K562 (cell line): ENCODE results near the gene ARMC9. TPM values are rescaled to one million over a fixed set of nuclear protein-coding genes. Genes with fewer than 3 reads are reported as not detected.

Source experiments
- ATAC-seq: fragments of 200-7000 bp; cut with Tn5 transposase; 3 replicates; pipeline ENCODE4 v1.9.1; 2020; ENCODE audit warnings: moderate library complexity
- BruUV-seq: library from RNA; stranded (reverse); fragments of 400-500 nt; replicated peaks from 2 replicates; lab custom pipeline; 2021; lab: Mats Ljungman, UMichigan
- CTCF ChIA-PET: fragments of 300-600 bp; formaldehyde crosslinking; extraction: SDS; loops from one replicate; lab custom pipeline; 2021; ENCODE audit warnings: low intra/inter-chr PET ratio; lab: Yijun Ruan, JAX
- POLR2A ChIA-PET: fragments of 300-600, 350-650 bp; sonication (Branson Sonifier 250); formaldehyde crosslinking; extraction: SDS; loops from one replicate; lab custom pipeline; 2021; ENCODE audit warnings: antibody characterized with exemption, inconsistent platforms; lab: Yijun Ruan, JAX
- DNase-seq, 4 experiments: peaks; one replicate each; pipeline versions ENCODE4 v3.0.0 to v3.0.0-alpha.2; 2011 to 2018; ENCODE audit warnings: low spot score in 3 of 4, mixed read lengths in 3 of 4; ENCODE audit errors: extremely low read depth in 1 of 4
- FAIRE-seq: peaks from 2 replicates; lab custom pipeline; 2011; peaks lifted over from hg19 to GRCh38; lab: Jason Lieb, UNC
- H2AFZ ChIP-seq: 2 replicates; pipeline ENCODE4 v1.6.0; 2011; ENCODE audit warnings: low read depth, low read length, control low read depth, inconsistent platforms
- H3K27ac ChIP-seq: fragments of 200-600 bp; 3 replicates; pipeline ENCODE4 v1.8.0; 2011; ENCODE audit warnings: low read depth, mild to moderate bottlenecking, control low read depth, inconsistent platforms, low read length, moderate library complexity, mixed read lengths; ENCODE audit errors: extremely low read depth
- H3K27me3 ChIP-seq, 2 experiments: fragments of 300-600 bp in 1 of 2; 2 replicates in 1 of 2; 3 replicates in 1 of 2; pipeline versions ENCODE4 v1.6.0 to v1.8.0; 2011; ENCODE audit warnings: inconsistent platforms in 2 of 2, low read length in 2 of 2, mild to moderate bottlenecking in 1 of 2, mixed read lengths in 1 of 2, moderate library complexity in 1 of 2; ENCODE audit not compliant: control insufficient read depth in 2 of 2, insufficient read depth in 2 of 2
- H3K36me3 ChIP-seq: fragments of 300-600 bp; 3 replicates; pipeline ENCODE4 v1.8.0; 2011; ENCODE audit warnings: mild to moderate bottlenecking, low read length, inconsistent platforms; ENCODE audit not compliant: control insufficient read depth, insufficient read depth
- H3K4me1 ChIP-seq, 2 experiments: fragments of 200-600 bp in 1 of 2; replicated peaks in 1 of 2; 2 replicates in 1 of 2; 3 replicates in 1 of 2; pipeline versions ENCODE4 v1.5.1 to v1.8.0; 2011; ENCODE audit warnings: inconsistent platforms in 2 of 2, low read length in 2 of 2, mild to moderate bottlenecking in 1 of 2, mixed read lengths in 1 of 2, moderate library complexity in 1 of 2; ENCODE audit not compliant: control insufficient read depth in 2 of 2, insufficient read depth in 2 of 2
- H3K4me2 ChIP-seq: 2 replicates; pipeline ENCODE4 v1.6.1; 2011; ENCODE audit warnings: low read length, control low read depth, inconsistent platforms, mixed read lengths; ENCODE audit not compliant: insufficient read depth
- H3K4me3 ChIP-seq: fragments of 200-600 bp; sonication (generic), shearing (Covaris generic); 2 replicates; pipeline ENCODE4 v1.5.1; 2016; ENCODE audit warnings: control low read depth, inconsistent platforms
- H3K79me2 ChIP-seq: fragments of 200-600 bp; 3 replicates; pipeline ENCODE4 v1.8.0; 2011; ENCODE audit warnings: low read length, inconsistent platforms; ENCODE audit not compliant: control insufficient read depth, insufficient read depth
- H3K9ac ChIP-seq, 2 experiments: 2 replicates each; pipeline versions ENCODE4 v1.6.0 to v1.6.1; 2011; ENCODE audit warnings: low read depth in 2 of 2, low read length in 2 of 2, control low read depth in 1 of 2, inconsistent platforms in 1 of 2, mild to moderate bottlenecking in 1 of 2, mixed read lengths in 1 of 2; ENCODE audit not compliant: insufficient read depth in 1 of 2
- H3K9me1 ChIP-seq: one replicate; pipeline ENCODE4 v1.6.0; 2011; ENCODE audit warnings: inconsistent platforms, mild to moderate bottlenecking, low read length, moderate library complexity; ENCODE audit not compliant: control insufficient read depth, insufficient read depth
- H3K9me3 ChIP-seq: replicated peaks from 2 replicates; pipeline ENCODE4 v1.5.1; 2011; ENCODE audit warnings: low read depth, low read length, inconsistent platforms; ENCODE audit not compliant: control insufficient read depth, insufficient read depth
- H4K20me1 ChIP-seq: replicated peaks from 2 replicates; pipeline ENCODE4 v1.6.1; 2011; ENCODE audit warnings: low read length, inconsistent platforms, mixed read lengths; ENCODE audit not compliant: control insufficient read depth, insufficient read depth
- DEAF1 ChIP-seq: fragments of 450-650 bp; formaldehyde crosslinking; IDR thresholded peaks from 2 replicates; pipeline ENCODE4 v1.4.0; 2020; ENCODE audit warnings: mild to moderate bottlenecking, moderate library complexity
- HNRNPLL ChIP-seq: fragments of 200-400 bp; formaldehyde crosslinking; IDR thresholded peaks from 2 replicates; pipeline ENCODE4 v1.6.1; 2017; ENCODE audit warnings: low read length, low read depth, mild to moderate bottlenecking; ENCODE audit not compliant: poor library complexity, severe bottlenecking
- MAZ ChIP-seq, 2 experiments: fragments of 450-650 bp in 1 of 2; sonication (generic) in 1 of 2; formaldehyde crosslinking; IDR thresholded peaks in 1 of 2; conservative IDR thresholded peaks in 1 of 2; 2 replicates each; pipeline versions ENCODE4 v1.4.0 to v1.5.0; 2020; ENCODE audit warnings: mild to moderate bottlenecking in 1 of 2, missing genetic modification reagents in 1 of 2
- POLR2AphosphoS5 ChIP-seq: IDR thresholded peaks from 2 replicates; pipeline ENCODE4 v1.6.1; 2011; ENCODE audit warnings: mild to moderate bottlenecking, low read depth, low read length, moderate library complexity; ENCODE audit not compliant: control insufficient read depth, insufficient read depth
- TCF7 ChIP-seq: sonication (generic); IDR thresholded peaks from 2 replicates; pipeline ENCODE4 v1.6.1; 2016; ENCODE audit warnings: antibody characterized with exemption, borderline replicate concordance
- YBX1 ChIP-seq: fragments of 450-650 bp; IDR thresholded peaks from 2 replicates; pipeline ENCODE4 v1.7.1; 2016; ENCODE audit warnings: mild to moderate bottlenecking
- ZHX1 ChIP-seq: fragments of 150-350 bp; conservative IDR thresholded peaks from 2 replicates; pipeline ENCODE4 v1.6.1; 2014; ENCODE audit warnings: low read length
- WGBS: fragments of 100-300 bp; shearing (Covaris generic); methylation state at CpG from one replicate; pipeline ENCODE4 v1.1.6; 2016; ENCODE audit warnings: low coverage, mixed read lengths; ENCODE audit not compliant: insufficient coverage; ENCODE audit errors: missing lambda C conversion rate; 5-methylcytosine and 5-hydroxymethylcytosine counted together
- in situ Hi-C: fragments of 300-500 bp; cut with MboI; formaldehyde crosslinking; loops from 4 replicates; pipeline ENCODE4 v1.15.0; 2018; ENCODE audit warnings: inconsistent platforms, mixed read lengths
- intact Hi-C: fragments of 100-400 bp; cut with micrococcal nuclease; formaldehyde crosslinking; loops from 2 replicates; pipeline ENCODE4 v1.14.2; 2022
- polyA plus RNA-seq, 8 experiments: library from polyadenylated mRNA; depleted of rRNA in 4 of 8; stranded (reverse) in 5 of 8; unstranded in 3 of 8; fragments of >200 nt; fragmentation: Nextera tagmentation in 2 of 8; fragmentation: Illumina TruSeq in 1 of 8; extraction: Ambion mirVana in 2 of 8; extraction: Trizol in 1 of 8; gene quantifications; 2 replicates each; pipeline versions ENCODE4 v1.2.1 to v1.2.3, GENCODE V29; 2011 to 2014; ENCODE audit warnings: inconsistent platforms in 1 of 8, missing spikeins in 1 of 8
- total RNA-seq, 7 experiments: library from RNA; depleted of rRNA in 6 of 7; stranded (reverse); fragments of >200 nt in 6 of 7; fragmentation: Illumina TruSeq in 2 of 7; extraction: Trizol in 2 of 7; gene quantifications; 2 replicates each; pipeline versions ENCODE4 v1.2.1 to v1.2.3, GENCODE V29; 2011 to 2021; ENCODE audit warnings: low replicate concordance in 1 of 7

The ARMC9 gene
- total and polyA plus RNA-seq, 9 of the 15 experiments (the other 6 are each of a cell fraction or from before 2014, with no cell fraction given), result 0.36 to 2.3 (median 1.1) TPM

GRCh38 chr2:231238689-231239088 is 40.3 kb downstream of the ARMC9 start (continued):
- no peak for TF ChIP-seq YBX1
- TF ChIP-seq POLR2AphosphoS5, result peak; percentile 47; the same call in 1 of the 2 replicates
- TF ChIP-seq TCF7, result peak; percentile 95

GRCh38 chr2:231239751-231240150 is 41.3 kb downstream of the ARMC9 start:
- TF ChIP-seq HNRNPLL (no peak), DEAF1 (CRISPR knock-in tag) (no peak), ZHX1 (no peak), MAZ (CRISPR knock-in tag; conservative IDR thresholded peaks at IDR 0.05 in 1 of 2, IDR thresholded peaks at IDR 0.05 in 1 of 2) (no peak)
- Histone ChIP-seq H3K9me3 (no peaks in the 10 kb centered on the region), H3K4me1 (peaks cover 0 to 15% of the 10 kb centered on the region in 2 experiments; a peak in 3 of 5 replicates), H3K27ac (no peak overlapping the region), H3K9me1 (no peaks in the 10 kb centered on the region), H4K20me1 (no peaks in the 10 kb centered on the region), H3K36me3 (no peaks in the 10 kb centered on the region), H3K9ac (no peak overlapping the region), H3K79me2 (no peaks in the 10 kb centered on the region), H3K4me2 (no peak overlapping the region), H2AFZ (no peak overlapping the region), H3K4me3 (no peak overlapping the region), H3K27me3 (no peaks in the 10 kb centered on the region)
- in situ Hi-C loops, result no loop called here
- no peak for DNase-seq
- no TSS peak for BruUV-seq
- ChIA-PET CTCF (no interaction called here), POLR2A (interaction anchor here (0.6 to 0.7 kb wide), 2 partner anchors 170 to 308 kb away, joined by 3 read pairs; no protein-coding TSS in a partner anchor)
- intact Hi-C loops, result no loop called here
- no peak for FAIRE-seq
- ATAC-seq, result no peak
- WGBS, result 42% methylated on average over 8 of the region's 10 CpGs
